Activated T-helper 17 cell treated with anti-CD3 and anti-CD28 coated beads, Interleukin-2, amount 50 U/mL, for 72 hours (primary cell): ENCODE measurements around the gene LCE5A. TPM values are rescaled to one million over a fixed set of nuclear protein-coding genes. Genes with fewer than 3 reads are reported as not detected.
A peak's percentile ranks its signal among the peaks of the same experiment; 100 is the strongest.
"Not testable (repeated sequence)": the region's sequence is repeated elsewhere in the genome, so short reads cannot be mapped to it uniquely, and the experiment has no call there.

ENCODE experiments used
- ATAC-seq: fragments of 150-1000 bp; cut with Tn5 transposase; replicated peaks from 2 replicates; pipeline ENCODE4 v1.10.0; 2021; ENCODE audit warnings: mild to moderate bottlenecking, moderate library complexity
- H3K27ac Mint-ChIP-seq: one replicate; pipeline ENCODE4 v1.8.0; 2022; ENCODE audit warnings: mixed read lengths
- H3K27me3 Mint-ChIP-seq: one replicate; pipeline ENCODE4 v1.8.0; 2022; ENCODE audit warnings: mixed read lengths
- H3K36me3 Mint-ChIP-seq: one replicate; pipeline ENCODE4 v1.8.0; 2022; ENCODE audit warnings: low read depth, mild to moderate bottlenecking, mixed read lengths
- H3K4me1 Mint-ChIP-seq: one replicate; pipeline ENCODE4 v1.8.0; 2022; ENCODE audit warnings: mixed read lengths
- H3K4me3 Mint-ChIP-seq: one replicate; pipeline ENCODE4 v1.8.0; 2022; ENCODE audit warnings: mild to moderate bottlenecking, mixed read lengths
- H3K9me3 Mint-ChIP-seq: one replicate; pipeline ENCODE4 v1.8.0; 2022; ENCODE audit warnings: mixed read lengths
- total RNA-seq, 2 donors: library from RNA; stranded (reverse); gene quantifications; one replicate each; pipeline ENCODE4 v1.2.3, GENCODE V29; 2022

The LCE5A gene, protein sequence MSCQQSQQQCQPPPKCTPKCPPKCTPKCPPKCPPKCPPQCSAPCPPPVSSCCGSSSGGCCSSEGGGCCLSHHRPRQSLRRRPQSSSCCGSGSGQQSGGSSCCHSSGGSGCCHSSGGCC
- total RNA-seq, result not detected

DNA sequence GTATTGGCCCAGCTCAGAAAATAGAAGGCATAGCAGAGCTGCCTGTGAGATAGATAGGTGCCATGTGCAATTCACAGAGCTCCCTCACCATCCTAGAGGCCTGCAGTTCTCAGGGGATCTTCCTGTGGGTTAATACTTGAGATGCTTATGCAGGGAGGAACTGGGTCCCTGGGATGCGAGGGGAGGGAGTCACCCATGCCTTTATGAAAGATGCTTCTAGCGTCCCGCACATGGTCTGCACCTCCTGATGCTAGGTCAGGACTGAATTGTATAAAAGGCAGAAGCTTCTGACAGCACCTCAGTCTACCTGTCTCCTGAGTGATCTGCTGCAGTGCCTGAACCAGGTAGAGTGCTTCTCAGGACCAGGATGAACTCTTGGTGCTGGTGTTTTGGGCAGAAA, at the start of gene LCE5A:
Gene LCE5A (plus strand): TSS at position 301 of the 400 bp plus-strand sequence. CDS start 732 bp downstream, outside the sequence.
- Mint-ChIP-seq H3K27me3 (peaks cover 45% of the 10 kb centered on the region), H3K4me1 (peaks cover 4% of the 10 kb centered on the region), H3K4me3 (no peak within 1 kb of the TSS), H3K36me3 (no peaks in the 10 kb centered on the region), H3K27ac (no peak within 1 kb of the TSS), H3K9me3 (no peaks in the 10 kb centered on the region)
- ATAC-seq, result no peak

DNA sequence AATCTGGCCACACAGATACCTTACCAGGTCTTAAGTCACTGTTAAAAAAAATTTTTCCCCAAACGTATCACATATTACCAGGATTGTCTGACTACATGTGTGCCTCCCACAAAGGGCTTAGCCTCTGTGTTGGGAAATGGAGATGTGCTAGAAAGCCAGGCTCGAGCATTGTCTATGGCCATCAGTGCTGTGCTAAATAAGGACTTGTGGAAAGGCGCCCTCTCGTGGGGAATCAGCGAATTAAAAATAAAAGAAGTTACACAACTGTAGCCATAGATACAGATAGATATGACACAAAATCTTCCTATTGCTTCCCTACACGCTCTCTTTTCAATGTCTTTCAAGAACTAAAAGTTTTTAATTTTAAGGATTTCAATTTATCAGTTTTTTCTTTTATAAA, 49.1 kb upstream of the LCE5A start:
- peak; percentile 48 for ATAC-seq
- H3K4me1 Mint-ChIP-seq, result peaks cover 11% of the 10 kb centered on the region
- peaks cover 5% of the 10 kb centered on the region for H3K27me3 Mint-ChIP-seq
- H3K4me3 Mint-ChIP-seq, result peak overlapping the region; percentile 38
- H3K9me3 Mint-ChIP-seq, result no peaks in the 10 kb centered on the region
- H3K27ac Mint-ChIP-seq, result no peak overlapping the region
- H3K36me3 Mint-ChIP-seq, result no peaks in the 10 kb centered on the region

DNA sequence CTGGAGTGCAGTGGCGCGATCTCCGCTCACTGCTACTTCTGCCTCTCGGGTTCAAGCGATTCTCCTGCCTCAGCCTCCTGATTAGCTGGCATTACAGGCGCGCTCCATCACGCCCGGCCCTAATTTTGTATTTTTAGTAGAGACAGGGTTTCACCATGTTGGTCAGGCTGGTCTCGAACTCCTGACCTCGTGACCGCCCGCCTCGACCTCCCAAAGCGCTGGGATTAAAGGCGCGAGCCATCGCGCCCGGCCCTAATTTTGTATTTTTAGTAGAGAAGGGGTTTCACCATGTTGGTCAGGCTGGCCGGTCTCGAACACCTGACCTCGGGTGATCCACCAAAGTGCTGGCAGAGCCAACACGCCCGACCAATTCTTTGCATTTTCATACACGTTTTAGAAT, 48.0 kb upstream of the LCE5A start:
- H3K27ac Mint-ChIP-seq, result no peak overlapping the region
- H3K36me3 Mint-ChIP-seq, result no peaks in the 10 kb centered on the region
- H3K4me3 Mint-ChIP-seq, result no peak overlapping the region
- no peak for ATAC-seq
- peaks cover 11% of the 10 kb centered on the region for H3K4me1 Mint-ChIP-seq
- no peaks in the 10 kb centered on the region for H3K9me3 Mint-ChIP-seq
- H3K27me3 Mint-ChIP-seq, result peaks cover 10% of the 10 kb centered on the region

DNA sequence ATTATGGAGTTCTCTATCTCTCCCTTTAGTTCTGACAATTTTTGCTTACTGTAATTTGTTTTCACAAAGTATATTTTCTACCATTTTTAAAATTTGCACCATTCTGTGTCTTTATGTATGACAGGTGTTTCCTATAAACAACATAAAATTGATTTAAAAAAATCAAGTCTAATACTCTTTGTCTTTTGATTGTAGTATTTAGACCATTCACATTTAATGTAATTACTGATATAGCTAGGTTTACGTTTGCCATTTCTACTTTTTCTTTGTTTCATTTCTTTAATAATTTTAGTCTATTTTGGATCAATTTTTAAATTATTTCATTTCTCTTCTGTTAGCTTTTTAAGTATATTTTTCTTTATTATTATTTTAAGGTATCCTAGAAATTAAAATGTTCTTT, 44.4 kb upstream of the LCE5A start:
- H3K9me3 Mint-ChIP-seq, result no peaks in the 10 kb centered on the region
- H3K27me3 Mint-ChIP-seq, result peaks cover 25% of the 10 kb centered on the region
- H3K27ac Mint-ChIP-seq, result no peak overlapping the region
- no peak overlapping the region for H3K4me3 Mint-ChIP-seq
- ATAC-seq, result no peak
- H3K36me3 Mint-ChIP-seq, result no peaks in the 10 kb centered on the region
- H3K4me1 Mint-ChIP-seq, result peaks cover 5% of the 10 kb centered on the region

DNA sequence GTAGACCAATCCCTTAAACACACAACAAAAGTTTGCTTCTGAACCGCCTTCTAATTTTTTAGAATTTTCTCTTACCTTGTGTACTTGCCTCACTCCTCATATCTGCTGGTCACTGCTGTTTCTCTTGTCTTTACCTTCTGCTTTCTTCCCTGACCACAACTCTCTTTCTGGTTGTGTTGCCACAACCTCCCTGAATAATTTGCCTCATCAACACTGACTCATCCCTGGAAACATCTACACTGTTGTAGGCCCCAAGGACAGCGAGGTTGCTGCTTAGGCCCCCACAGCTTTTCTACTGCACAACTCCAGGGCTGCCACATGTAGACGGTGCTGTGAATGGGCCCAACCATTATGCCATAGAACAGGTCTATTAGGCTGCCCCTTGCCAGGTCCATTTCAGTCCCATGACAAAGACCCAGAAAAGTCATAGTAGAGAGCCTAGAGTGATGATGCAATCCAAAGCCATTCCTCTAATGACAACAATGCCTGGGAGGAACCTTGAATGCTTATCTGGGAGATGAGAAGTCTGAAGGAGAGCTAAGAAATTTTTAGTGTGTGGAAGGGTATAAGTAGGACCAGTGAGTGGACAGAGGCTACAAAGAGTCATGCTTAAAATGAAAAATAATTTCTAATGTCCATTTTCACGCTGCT, 36.6 kb upstream of the LCE5A start:
- Mint-ChIP-seq H3K4me1 (no peaks in the 10 kb centered on the region), H3K27me3 (peaks cover 5% of the 10 kb centered on the region), H3K4me3 (no peak overlapping the region), H3K36me3 (no peaks in the 10 kb centered on the region), H3K27ac (no peak overlapping the region), H3K9me3 (peaks cover 26% of the 10 kb centered on the region)
- ATAC-seq, result peak; percentile 28

DNA sequence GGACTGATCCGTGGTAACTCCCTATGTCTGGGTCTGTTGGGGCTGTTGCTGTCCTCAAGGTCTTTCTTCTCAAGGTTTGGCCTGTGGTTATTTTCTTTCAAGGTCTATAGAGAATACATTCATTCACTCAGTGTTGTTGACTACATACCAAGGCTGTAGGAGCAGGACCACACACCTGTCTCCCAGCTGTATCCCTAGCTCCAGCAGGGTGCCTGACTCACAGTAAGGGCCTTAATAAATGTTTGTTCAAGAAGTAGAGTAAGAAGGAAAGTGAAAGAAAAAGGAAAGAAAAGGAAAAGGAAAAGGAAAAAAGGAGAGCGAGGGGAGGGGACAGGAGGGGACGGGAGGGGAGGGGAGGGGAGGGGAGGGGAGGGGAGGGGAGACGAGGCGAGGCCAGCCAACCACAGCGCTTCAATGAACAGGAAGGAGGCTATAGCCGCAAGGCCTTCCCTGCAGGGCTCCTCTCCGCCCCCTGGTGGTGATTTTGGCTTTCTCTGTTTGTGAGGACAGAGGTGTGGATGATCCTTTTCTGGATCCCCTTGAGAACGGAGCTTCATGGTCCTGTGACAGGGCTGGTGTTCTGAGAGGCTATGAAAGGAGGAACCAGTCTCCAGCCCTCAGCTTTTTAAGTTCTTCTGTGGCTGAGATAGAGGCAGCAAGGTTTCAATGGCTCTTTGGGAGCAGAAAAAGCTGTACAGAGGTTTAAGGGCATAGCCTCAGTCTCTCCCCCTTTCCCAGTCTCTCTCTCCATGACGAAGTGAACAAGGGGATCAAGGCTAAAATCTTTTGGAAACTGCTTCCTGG, 30.6 kb upstream of the LCE5A start:
- Mint-ChIP-seq H3K4me3 (peak overlapping the region; percentile 9), H3K27ac (peak overlapping the region; percentile 34), H3K27me3 (no peaks in the 10 kb centered on the region), H3K36me3 (no peaks in the 10 kb centered on the region), H3K9me3 (peaks cover 22% of the 10 kb centered on the region), H3K4me1 (peaks cover 6% of the 10 kb centered on the region)
- peak; percentile 95 for ATAC-seq

DNA sequence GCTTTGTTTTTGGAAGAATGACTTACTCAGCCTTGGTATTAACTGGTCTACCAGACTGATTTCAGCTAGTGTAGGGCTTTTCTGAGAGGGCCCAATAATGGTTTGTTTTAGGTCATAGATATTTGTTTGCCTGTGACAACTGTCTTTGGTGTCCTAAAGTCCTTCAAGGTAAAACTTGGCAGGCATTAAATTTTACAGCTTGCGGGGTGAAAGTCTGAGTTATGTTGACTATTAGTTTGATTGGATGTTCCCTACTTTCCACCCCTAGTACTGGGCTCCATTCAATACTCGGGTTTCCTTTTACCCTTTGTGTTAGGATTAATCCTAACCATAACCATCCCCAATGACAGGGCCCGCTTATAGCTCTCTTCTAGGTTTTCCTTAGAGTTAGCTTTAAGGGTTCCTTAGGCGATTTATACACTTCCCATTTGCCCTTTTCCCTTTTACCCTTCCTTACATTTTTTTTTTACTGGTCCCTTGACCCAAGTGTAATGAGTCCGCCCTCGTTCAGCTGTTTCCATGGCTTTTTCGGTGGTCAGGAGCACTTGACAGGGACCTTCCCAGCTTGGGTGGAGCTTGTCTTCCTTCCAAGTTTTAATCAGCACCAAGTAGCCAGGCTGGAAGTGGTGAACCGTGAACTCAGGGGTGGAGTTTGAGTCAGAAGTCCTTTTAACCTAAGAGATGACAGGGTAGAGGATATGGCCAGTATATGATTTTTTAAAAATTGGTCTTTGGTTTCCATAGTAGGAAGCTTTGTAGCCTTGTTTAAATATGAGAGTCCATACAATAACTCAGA, 28.5 kb upstream of the LCE5A start:
- Mint-ChIP-seq H3K4me3 (no peak overlapping the region), H3K9me3 (peaks cover 13% of the 10 kb centered on the region), H3K4me1 (peaks cover 6% of the 10 kb centered on the region), H3K36me3 (no peaks in the 10 kb centered on the region), H3K27ac (no peak overlapping the region), H3K27me3 (no peaks in the 10 kb centered on the region)
- no peak for ATAC-seq

DNA sequence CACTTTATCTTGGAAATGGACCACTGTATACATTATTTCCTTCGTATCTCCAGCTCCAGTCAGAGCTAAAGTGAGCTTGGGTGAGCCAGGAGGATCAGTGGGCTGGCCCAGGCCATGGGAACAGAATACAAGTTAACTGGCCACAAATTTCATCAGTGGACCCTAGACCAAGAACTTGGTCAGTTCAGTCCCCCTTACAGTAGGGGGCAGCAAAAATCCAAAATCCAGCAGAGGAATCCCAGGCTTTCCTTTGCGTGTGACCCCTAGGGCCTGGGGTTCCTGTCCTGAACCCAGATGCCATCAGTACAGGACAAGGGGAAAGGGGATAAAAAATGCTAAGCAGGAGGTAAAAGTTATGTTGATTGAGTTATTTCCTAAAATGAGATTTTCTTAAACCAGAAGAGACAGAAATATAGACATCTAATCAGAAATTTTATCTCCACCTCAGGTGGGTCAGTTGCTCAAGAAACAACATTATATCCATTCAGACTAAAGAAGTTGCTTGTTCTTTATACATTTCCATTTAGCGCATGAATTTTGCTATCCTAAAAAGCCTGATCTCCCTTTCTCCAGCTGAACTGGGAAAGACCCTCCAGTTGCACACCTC, 24.1 kb upstream of the LCE5A start:
- no peak overlapping the region for H3K27ac Mint-ChIP-seq
- H3K4me1 Mint-ChIP-seq, result no peaks in the 10 kb centered on the region
- peaks cover 11% of the 10 kb centered on the region for H3K27me3 Mint-ChIP-seq
- no peaks in the 10 kb centered on the region for H3K9me3 Mint-ChIP-seq
- no peak for ATAC-seq
- H3K36me3 Mint-ChIP-seq, result no peaks in the 10 kb centered on the region
- no peak overlapping the region for H3K4me3 Mint-ChIP-seq

DNA sequence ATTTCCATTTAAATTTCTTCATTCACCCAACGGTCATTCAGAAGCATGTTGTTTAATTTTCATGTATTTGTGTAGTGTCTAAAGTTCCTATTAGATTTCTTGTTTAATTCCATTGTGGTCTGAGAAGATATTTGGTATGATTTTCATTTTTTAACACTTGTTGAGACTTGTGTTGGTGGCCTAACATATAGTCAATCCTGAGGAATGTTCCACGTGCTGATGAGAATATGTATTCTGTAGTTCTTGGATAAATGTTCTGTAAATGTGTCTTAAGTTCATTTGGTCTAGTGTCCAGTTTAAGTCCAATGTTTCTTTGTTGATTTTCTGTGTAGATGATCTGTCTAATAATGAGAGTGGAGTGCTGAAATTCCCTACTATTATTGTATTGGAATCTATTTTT, 22.7 kb upstream of the LCE5A start:
- Mint-ChIP-seq H3K27me3 (peaks cover 11% of the 10 kb centered on the region), H3K36me3 (no peaks in the 10 kb centered on the region), H3K4me3 (no peak overlapping the region), H3K4me1 (no peaks in the 10 kb centered on the region), H3K27ac (no peak overlapping the region), H3K9me3 (no peaks in the 10 kb centered on the region)
- no peak for ATAC-seq

DNA sequence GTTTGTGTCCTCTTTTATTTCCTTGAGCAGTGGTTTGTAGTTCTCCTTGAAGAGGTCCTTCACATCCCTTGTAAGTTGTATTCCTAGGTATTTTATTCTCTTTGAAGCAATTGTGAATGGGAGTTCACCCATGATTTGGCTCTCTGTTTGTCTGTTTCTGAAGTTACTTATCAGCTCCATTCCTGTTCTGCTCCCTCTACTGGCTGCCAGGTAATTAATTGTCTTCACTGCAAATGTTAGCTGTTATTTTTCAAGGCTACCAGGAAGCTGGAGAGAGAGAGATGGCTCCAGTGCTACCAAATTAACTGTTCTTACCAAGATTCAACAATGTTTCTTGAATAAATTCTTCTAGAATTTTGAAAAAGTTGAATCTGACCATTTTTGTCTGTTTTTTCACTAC, 19.1 kb upstream of the LCE5A start:
- not testable (repeated sequence) for H3K36me3 Mint-ChIP-seq, H3K9me3 Mint-ChIP-seq, H3K27ac Mint-ChIP-seq, H3K4me3 Mint-ChIP-seq, H3K4me1 Mint-ChIP-seq, ATAC-seq
- H3K27me3 Mint-ChIP-seq, result peaks cover 24% of the 10 kb centered on the region

DNA sequence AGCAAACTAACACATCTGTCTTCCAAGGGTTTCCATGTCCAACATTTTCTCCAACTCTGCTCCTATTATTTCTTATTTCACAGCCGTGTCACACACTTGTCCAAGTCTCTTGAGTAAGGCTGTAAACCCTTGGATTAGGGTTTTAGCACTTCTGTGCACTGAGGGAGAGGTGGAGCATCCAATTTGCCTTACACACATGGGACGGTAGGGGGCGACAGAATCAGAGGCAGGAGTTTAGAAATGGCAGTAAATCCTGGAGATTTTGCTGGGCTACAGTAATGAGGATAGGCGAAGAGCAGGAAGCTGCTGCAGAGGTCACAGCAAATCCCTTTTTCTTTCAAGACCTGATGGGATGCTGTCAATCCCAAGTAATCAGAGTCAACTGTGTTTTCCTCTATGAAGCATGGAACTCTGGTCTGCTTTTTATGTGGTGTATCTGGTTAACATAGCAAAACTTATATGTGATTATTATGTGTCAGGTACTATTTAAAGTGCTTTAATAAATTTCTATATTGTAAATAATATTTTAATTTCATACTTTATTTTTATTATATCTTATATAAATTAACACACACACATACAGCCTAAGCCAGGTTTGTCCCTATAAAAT, 15.4 kb upstream of the LCE5A start:
- no peaks in the 10 kb centered on the region for H3K4me1 Mint-ChIP-seq

DNA sequence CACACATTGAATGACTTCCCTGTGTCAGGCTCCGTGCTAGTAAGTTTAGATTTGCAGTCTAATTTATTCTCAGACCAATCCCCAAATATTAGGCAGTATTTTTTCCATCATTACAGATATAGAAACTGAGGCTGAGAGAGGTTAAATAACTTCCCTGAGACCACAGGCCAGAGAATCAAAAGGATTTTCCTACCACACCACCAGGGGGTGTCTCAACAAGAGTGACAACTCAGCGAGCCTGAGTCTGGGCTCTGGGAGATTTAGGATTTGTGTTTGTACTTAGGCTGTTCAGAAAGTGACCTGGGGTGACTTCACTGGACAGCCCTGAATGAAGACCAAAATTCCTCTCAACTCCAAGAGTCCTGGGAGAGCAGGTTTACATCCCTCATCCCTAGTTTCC, 13.3 kb upstream of the LCE5A start:
- H3K4me3 Mint-ChIP-seq, result no peak overlapping the region
- no peaks in the 10 kb centered on the region for H3K36me3 Mint-ChIP-seq

More for the DNA sequence above, 15.4 kb upstream of the LCE5A start:
- no peaks in the 10 kb centered on the region for H3K36me3 Mint-ChIP-seq
- H3K27ac Mint-ChIP-seq, result no peak overlapping the region
- H3K9me3 Mint-ChIP-seq, result no peaks in the 10 kb centered on the region
- peaks cover 14% of the 10 kb centered on the region for H3K27me3 Mint-ChIP-seq
- no peak for ATAC-seq
- H3K4me3 Mint-ChIP-seq, result no peak overlapping the region

DNA sequence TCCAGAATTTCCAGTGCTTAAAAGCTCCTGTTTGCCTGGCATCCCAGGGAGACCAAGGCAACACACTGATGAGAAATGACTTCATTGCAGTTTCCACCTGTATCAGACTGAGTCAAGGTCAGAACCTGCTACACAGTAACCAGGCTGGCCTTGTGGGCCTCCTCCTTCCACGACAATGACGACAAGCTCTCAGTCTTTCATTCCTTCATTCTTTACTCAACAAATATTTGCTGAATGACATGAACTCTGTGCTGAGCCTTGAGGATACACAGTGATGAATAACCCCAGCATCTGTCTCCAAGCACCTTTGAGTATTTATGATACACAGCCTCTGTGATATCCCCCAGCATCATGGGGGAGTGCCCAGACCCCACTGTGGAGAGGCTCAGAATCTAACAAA, 8.9 kb upstream of the LCE5A start:
- H3K27ac Mint-ChIP-seq, result no peak overlapping the region
- H3K27me3 Mint-ChIP-seq, result peaks cover 11% of the 10 kb centered on the region
- ATAC-seq, result no peak
- H3K4me1 Mint-ChIP-seq, result no peaks in the 10 kb centered on the region
- H3K36me3 Mint-ChIP-seq, result no peaks in the 10 kb centered on the region
- no peak overlapping the region for H3K4me3 Mint-ChIP-seq
- no peaks in the 10 kb centered on the region for H3K9me3 Mint-ChIP-seq

More for the DNA sequence above, 13.3 kb upstream of the LCE5A start:
- no peak overlapping the region for H3K27ac Mint-ChIP-seq
- ATAC-seq, result no peak
- H3K4me1 Mint-ChIP-seq, result no peaks in the 10 kb centered on the region
- peaks cover 15% of the 10 kb centered on the region for H3K27me3 Mint-ChIP-seq
- no peaks in the 10 kb centered on the region for H3K9me3 Mint-ChIP-seq
